Heart left ventricle (tissue), 13 donors: ENCODE data around the gene RPP25L.
A peak's percentile ranks its signal among the peaks of the same experiment; 100 is the strongest.

Source experiments
- POLR2A ChIP-seq, 2 donors: fragments of 450-650 bp; IDR thresholded peaks; one replicate each; pipeline ENCODE4 v1.6.1; 2017; ENCODE audit warnings: antibody characterized with exemption in 2 of 2, mild to moderate bottlenecking in 2 of 2, moderate library complexity in 2 of 2
- TF ChIP-seq, protein P1 (sequence below), 12 donors: fragments of 200-600 bp; sonication (generic) in 4 of 12; IDR thresholded peaks; one replicate each; pipeline versions ENCODE4 v1.5.0 to v1.8.0; 2018 to 2022; ENCODE audit warnings: antibody characterized with exemption in 12 of 12, mild to moderate bottlenecking in 5 of 12
- donor health status: ischemic (EF 13 %, LVEDD 7.1; RV severe dilation, severe dysfunction).
- donor health status: DM: no; HTN: yes; CAD: no.
- donor health status: DM: no; HTN: no; CAD: no.
- donor health status: ischemic (EF 25% LVEDD 6.9; RV normal size, moderate dysfunction).
- donor health status: ischemic (EF 25% LVEDD 5.7; RV mildly dilated, moderate dysfunction).
- donor health status: ischemic (EF 35%, LVEDD 5.7; RV mildly dilated, moderate dysfunction).
- donor health status: nonischemic (EF 11% LVEDD 7.7; RV severe dilation, severe dysfunction).
- donor health status: DM: yes; HTN: yes; CAD: no.
- donor health status: PGD.
- donor health status: ischemic (EF 29% LVEDD 5.4; RV normal size, mild dysfunction).
- donor health status: nonischemic (EF 23%, LVEDD 6.1; RV moderate dilation, normal function).

DNA sequence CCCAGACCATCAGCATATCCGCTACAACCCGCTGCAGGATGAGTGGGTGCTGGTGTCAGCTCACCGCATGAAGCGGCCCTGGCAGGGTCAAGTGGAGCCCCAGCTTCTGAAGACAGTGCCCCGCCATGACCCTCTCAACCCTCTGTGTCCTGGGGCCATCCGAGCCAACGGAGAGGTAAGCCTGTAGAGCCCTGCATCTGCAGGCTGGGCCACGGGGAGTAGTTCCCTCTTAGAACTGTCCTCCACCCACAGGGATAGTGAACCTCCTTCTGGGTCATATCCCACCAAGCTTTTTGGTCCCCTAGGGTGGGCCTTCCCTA, 35.1 kb upstream of the RPP25L start:
- TF ChIP-seq, protein P1, sequence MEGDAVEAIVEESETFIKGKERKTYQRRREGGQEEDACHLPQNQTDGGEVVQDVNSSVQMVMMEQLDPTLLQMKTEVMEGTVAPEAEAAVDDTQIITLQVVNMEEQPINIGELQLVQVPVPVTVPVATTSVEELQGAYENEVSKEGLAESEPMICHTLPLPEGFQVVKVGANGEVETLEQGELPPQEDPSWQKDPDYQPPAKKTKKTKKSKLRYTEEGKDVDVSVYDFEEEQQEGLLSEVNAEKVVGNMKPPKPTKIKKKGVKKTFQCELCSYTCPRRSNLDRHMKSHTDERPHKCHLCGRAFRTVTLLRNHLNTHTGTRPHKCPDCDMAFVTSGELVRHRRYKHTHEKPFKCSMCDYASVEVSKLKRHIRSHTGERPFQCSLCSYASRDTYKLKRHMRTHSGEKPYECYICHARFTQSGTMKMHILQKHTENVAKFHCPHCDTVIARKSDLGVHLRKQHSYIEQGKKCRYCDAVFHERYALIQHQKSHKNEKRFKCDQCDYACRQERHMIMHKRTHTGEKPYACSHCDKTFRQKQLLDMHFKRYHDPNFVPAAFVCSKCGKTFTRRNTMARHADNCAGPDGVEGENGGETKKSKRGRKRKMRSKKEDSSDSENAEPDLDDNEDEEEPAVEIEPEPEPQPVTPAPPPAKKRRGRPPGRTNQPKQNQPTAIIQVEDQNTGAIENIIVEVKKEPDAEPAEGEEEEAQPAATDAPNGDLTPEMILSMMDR (IDR thresholded peaks at IDR 0.05), result peak in 1 of 12 donors; percentile 5
- TF ChIP-seq POLR2A (IDR thresholded peaks at IDR 0.05), result no peak
